ENCODE data around the gene LRRC9. TPM values are rescaled to one million over a fixed set of nuclear protein-coding genes. Genes with fewer than 3 reads are reported as not detected.

LRRC9 gene
- total and polyA plus RNA-seq, 2 donors (not counting 3 experiments of a cell fraction or from before 2014, with no cell fraction given): not detected

DNA sequence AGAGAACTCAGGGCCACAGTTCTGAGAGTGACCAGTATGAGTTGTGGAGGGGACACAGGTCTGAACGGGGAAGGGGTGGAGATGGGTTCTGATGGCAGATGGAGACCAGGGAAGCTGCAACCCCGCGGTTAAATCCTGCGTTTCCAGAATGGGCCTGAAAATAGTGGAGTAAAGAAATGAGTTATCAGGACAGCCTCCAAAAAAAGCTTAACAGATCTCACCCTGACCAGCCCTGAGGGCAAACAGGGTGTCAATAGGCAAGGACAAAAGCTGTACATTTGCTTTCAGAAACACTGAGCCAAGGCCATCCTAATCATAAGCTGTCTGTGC is 48.8 kb upstream of the LRRC9 start:
- FAIRE-seq: no peak
- POLR2A ChIA-PET: no interaction called here

More for the DNA sequence above, 48.8 kb upstream of the LRRC9 start:
- CTCF ChIA-PET: interaction anchor here (0.8 to 2.8 kb wide), 9 partner anchors 9 to 239 kb away, joined by 3 to 16 read pairs (median 3); no protein-coding TSS in a partner anchor
- no peaks in the 10 kb centered on the region for H3K9me3 ChIP-seq (replicated peaks; ENCODE audit: control insufficient read depth, insufficient read depth, low read length)
- H2AFZ ChIP-seq (ENCODE audit: low read depth, low read length): no peak overlapping the region
- H3K4me2 ChIP-seq (ENCODE audit: insufficient read depth, low read length): peak overlapping the region; percentile 55
- TF ChIP-seq JUN (IDR thresholded peaks at IDR 0.05; ENCODE audit: borderline replicate concordance, insufficient read depth, insufficient read length, low read depth): no peak
- TF ChIP-seq EZH2 (IDR thresholded peaks at IDR 0.05; ENCODE audit: borderline replicate concordance, low read depth, low read length, severe bottlenecking): no peak
- no peak for TF ChIP-seq POLR2AphosphoS5 (IDR thresholded peaks at IDR 0.05; ENCODE audit: insufficient read depth, low read depth, low read length)
- TF ChIP-seq FOS (IDR thresholded peaks at IDR 0.05; ENCODE audit: borderline replicate concordance, insufficient read depth, low read length): no peak
- no peak for TF ChIP-seq POLR2A (IDR thresholded peaks at IDR 0.05; ENCODE audit: low read depth, low read length)
- TF ChIP-seq MYC (IDR thresholded peaks at IDR 0.05; ENCODE audit: low read depth, low read length): no peak
- TF ChIP-seq, protein P1, sequence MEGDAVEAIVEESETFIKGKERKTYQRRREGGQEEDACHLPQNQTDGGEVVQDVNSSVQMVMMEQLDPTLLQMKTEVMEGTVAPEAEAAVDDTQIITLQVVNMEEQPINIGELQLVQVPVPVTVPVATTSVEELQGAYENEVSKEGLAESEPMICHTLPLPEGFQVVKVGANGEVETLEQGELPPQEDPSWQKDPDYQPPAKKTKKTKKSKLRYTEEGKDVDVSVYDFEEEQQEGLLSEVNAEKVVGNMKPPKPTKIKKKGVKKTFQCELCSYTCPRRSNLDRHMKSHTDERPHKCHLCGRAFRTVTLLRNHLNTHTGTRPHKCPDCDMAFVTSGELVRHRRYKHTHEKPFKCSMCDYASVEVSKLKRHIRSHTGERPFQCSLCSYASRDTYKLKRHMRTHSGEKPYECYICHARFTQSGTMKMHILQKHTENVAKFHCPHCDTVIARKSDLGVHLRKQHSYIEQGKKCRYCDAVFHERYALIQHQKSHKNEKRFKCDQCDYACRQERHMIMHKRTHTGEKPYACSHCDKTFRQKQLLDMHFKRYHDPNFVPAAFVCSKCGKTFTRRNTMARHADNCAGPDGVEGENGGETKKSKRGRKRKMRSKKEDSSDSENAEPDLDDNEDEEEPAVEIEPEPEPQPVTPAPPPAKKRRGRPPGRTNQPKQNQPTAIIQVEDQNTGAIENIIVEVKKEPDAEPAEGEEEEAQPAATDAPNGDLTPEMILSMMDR (IDR thresholded peaks at IDR 0.05; ENCODE audit: extremely low read depth in 1 of 2, insufficient read depth in 1 of 2, low read depth in 1 of 2, low read length in 2 of 2): no peak
- TF ChIP-seq, protein P2, sequence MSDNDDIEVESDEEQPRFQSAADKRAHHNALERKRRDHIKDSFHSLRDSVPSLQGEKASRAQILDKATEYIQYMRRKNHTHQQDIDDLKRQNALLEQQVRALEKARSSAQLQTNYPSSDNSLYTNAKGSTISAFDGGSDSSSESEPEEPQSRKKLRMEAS (IDR thresholded peaks at IDR 0.05; ENCODE audit: insufficient read depth, insufficient read length): no peak
- no peak for TF ChIP-seq GATA2 (IDR thresholded peaks at IDR 0.05; ENCODE audit: insufficient read depth, insufficient read length, low read depth, low read length)
- intact Hi-C loops (cut with micrococcal nuclease): loop anchor here (5.0 kb wide), 1 partner anchor 46 kb away; no protein-coding TSS in a partner anchor
- H3K27ac ChIP-seq (ENCODE audit: insufficient read depth, low read depth, low read length): no peak overlapping the region
- no peaks in the 10 kb centered on the region for H3K9me1 ChIP-seq (replicated peaks; ENCODE audit: control insufficient read depth, extremely low read depth, insufficient read depth, low read length)
- H3K36me3 ChIP-seq (ENCODE audit: control insufficient read depth in 2 of 2, extremely low read depth in 1 of 2, insufficient read depth in 2 of 2, low read length in 2 of 2): no peaks in the 10 kb centered on the region
- dilution Hi-C loops (cut with MboI; ENCODE audit: extremely low pct_ligation_motif_present, low sequenced_read_pairs): no loop called here
- DNase-seq (ENCODE audit: low read depth, low spot score): peak; percentile 2
- no peak overlapping the region for H3K4me3 ChIP-seq (replicated peaks in 1 of 3; ENCODE audit: insufficient read depth in 1 of 3, low read depth in 1 of 3, low read length in 3 of 3)
- H4K20me1 ChIP-seq (replicated peaks; ENCODE audit: control insufficient read depth, extremely low read depth, insufficient read depth, low read length): no peaks in the 10 kb centered on the region
- peaks cover 27 to 68% of the 10 kb centered on the region in 2 experiments for H3K27me3 ChIP-seq (ENCODE audit: control insufficient read depth in 2 of 2, insufficient read depth in 2 of 2, low read length in 2 of 2)
- no peaks in the 10 kb centered on the region for H3K4me1 ChIP-seq (ENCODE audit: control insufficient read depth, extremely low read depth, insufficient read depth, low read length)
- H3K79me2 ChIP-seq (ENCODE audit: control insufficient read depth, insufficient read depth, low read length): no peaks in the 10 kb centered on the region
- no peak overlapping the region for H3K9ac ChIP-seq (replicated peaks; ENCODE audit: extremely low read depth, insufficient read depth, low read length)
- no TSS peak for BruUV-seq (replicated peaks)
